NCI-H774 (cell line): ENCODE measurements around the gene NEUROD1.
A peak's percentile ranks its signal among the peaks of the same experiment; 100 is the strongest.
"Not testable (repeated sequence)": the region's sequence is repeated elsewhere in the genome, so short reads cannot be mapped to it uniquely, and the experiment has no call there.

Experiments
- DNase-seq: peaks from one replicate; lab custom pipeline; 2025; lab: John Stamatoyannopoulos, UW

Gene NEUROD1

DNA sequence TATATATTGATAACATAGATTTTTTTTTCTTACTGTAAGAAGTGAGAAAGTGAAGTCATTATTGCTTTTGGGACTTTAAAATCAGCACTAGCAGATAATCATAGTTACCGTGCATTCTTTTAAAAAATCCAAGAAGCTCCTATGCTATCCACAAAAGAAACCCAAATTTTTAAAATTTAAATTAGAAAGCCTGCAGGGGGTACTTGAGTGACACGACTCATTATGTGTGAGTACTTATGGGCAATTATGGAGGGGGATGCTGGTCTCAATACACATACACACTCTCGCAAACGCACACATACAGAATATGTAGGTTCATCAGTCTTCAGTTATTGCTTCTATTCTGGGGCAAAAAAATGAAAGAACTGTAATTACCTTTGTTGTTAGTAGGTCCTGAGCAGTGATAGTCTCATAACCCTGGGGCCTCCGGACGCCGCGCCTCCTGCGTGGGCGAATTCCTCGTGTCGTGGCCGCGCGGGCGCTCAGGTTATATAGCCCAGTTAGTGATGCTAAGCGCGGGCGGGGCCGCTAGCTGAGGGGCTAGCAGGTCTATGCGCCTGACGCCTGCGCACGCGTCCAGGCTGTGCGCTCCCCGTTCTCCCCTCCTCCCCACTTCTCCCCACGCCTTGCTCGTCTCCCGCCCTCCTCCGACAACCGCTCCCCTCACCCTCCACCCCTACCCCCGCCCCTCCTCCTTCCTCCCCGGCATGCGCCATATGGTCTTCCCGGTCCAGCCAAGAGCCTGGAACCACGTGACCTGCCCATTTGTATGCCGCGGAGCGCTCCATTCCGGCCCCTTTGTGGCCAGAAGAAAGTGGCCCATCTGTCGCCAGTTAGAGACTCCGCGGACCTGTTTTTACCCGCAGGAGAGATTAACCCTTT, at the start of gene NEUROD1:
Gene NEUROD1, minus strand, starts transcription at position 463 of the 882 bp plus-strand sequence. CDS start 1,657 bp downstream, outside the sequence.
- DNase-seq: no peak

DNA sequence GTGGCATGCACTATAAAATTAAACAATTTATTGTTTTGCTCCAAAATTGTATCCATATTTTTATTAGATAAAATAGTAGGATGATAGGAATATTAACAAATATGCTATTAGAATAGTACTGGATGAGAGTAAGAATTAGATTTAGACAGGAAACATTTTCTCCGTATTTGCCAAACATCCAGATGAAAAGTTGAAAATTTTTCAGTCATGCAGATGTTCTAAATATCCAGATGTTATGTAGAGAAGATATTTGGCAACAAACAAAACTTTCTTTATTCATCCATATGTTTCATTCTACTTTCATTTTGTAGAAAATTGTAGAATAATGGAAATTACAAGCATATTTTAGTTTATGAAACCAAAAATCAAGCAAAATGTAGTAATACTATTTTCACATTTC, 45.2 kb upstream of the NEUROD1 start:
- DNase-seq: no peak

DNA sequence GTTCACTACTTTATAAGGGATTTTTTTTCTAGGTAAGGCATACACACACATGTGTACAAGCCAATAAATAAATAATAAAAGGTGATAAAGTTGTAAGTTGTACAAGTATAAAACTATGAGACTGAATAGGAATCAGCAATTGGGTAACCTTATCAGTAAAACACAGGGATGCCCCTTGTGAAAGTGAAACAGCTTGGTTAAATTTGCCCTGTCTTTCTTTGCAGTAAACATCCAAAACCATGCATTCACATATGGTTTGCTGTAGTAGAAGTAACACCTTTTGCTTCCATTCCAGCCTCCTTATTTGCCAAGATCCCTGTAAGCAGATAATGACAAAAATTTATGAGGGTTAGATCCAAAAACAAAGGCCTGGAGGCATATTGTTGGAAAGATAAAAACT, 44.3 kb upstream of the NEUROD1 start:
- DNase-seq: no peak

DNA sequence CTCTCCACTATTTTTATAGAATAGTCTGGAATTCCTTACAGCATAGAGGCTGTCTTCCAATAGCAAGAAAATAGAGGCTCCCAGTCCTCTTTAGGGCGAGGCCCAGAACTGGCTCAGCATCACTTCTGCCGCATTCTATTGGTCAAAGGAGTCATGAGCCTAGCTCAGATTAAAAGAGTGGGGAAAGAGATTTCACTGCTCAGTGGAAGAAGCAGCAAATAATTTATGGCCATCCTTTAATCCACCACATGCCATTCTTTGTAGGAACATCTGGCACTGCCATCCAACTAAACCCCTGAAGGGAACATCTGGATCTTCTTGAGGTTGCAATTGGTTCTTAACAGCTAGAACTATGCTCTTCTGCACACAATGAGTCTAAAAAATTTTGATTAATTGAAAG, 43.4 kb upstream of the NEUROD1 start:
- no peak for DNase-seq

DNA sequence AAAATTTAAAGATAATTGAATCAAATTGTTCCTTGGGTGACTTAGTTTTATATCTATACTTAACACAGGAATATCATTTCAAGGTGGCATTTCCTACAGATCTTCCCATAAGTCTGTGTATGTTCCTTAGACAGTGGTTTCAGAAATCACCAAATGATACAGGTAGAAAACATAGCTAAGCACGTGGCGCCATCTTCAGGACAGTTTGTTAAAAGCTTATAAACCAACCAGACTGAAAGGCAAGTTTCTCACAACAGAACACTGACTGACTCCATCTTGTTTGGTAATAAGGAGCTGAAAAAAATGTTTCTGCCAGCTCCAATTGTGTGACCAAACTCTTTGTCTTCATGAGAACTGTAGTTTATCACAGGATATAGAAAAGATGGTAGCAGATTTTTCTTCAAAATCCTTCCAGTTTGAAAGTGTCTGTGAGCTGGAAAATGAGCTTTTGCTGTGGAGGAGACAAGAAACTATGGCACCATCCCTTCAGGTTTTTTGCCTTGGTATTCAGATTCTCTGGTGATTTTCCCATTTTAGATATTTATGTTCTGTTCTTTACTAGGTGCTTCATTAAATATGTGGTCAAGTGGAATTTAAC, 34.8 kb upstream of the NEUROD1 start:
- DNase-seq: peak; percentile 77

DNA sequence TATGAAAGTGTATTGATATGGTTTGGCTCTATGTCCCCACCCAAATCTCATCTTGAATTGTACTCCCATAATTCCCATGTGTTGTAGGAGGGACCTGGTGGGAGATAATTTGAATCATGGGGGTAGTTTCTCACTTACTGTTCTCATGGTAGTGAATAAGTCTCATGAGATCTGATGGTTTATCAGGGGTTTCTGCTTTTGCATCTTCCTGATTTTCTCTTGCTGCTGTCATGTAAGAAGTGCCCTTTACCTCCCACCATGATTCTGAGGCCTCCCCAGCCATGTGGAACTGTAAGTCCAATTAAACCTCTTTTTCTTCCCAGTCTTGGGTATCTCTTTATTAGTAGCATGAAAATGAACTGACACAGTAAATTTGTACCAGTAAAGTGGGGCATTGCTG, 30.7 kb upstream of the NEUROD1 start:
- DNase-seq: not testable (repeated sequence)

DNA sequence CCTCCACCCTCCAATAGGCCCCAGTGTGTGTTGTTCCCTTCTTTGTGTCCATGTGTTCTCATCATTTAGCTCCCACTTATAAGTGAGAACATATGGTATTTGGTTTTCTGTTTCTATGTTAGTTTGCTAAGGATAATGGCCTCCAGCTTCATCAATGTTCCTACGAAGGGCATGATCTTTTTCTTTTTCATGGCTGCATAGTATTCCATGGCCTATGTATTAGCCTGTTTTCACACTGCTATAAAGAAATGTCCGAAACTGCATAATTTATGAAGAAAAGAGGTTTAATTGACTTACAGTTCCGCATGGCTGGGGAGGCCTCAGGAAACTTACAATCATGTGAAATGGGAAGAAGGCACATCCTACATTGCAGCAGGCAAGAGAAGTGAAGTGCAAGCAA, 22.2 kb upstream of the NEUROD1 start:
- not testable (repeated sequence) for DNase-seq

DNA sequence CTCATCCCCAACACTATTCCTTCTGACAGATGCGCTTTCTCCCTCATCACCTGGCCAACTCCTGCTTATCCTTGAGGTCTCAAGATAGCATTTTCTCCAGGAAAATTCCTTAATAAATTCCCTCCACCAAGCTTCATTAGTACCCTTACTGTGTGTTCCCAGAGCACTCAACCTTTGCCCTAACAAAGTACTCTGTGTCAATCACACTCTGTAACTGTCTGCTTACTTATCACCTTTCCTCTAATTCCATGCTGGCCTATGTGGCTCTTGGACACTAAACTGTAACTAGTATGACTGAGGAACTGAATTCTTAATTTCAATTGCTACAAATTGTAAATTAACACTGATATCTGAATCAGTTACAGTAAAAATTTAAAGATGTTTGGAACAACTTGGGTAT, 17.9 kb upstream of the NEUROD1 start:
- DNase-seq: no peak

DNA sequence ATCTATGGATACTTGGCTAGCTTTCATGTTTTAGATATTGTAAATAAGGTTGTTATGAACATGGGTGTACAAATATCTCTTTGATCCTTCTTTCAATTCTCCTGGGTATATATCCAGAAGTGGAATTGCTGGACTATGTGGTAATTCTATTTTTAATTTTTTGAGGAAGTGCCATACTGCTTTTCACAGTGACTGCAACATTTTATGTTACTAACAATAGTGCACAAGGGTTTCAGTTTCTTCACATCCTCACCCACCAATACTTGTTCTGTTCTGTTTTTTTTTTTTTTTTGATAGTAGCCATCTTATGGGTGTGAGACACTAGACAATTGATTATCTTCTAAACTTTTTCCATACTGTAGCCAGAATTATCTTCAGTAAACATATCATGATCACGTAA, 17.3 kb upstream of the NEUROD1 start:
- DNase-seq: no peak

DNA sequence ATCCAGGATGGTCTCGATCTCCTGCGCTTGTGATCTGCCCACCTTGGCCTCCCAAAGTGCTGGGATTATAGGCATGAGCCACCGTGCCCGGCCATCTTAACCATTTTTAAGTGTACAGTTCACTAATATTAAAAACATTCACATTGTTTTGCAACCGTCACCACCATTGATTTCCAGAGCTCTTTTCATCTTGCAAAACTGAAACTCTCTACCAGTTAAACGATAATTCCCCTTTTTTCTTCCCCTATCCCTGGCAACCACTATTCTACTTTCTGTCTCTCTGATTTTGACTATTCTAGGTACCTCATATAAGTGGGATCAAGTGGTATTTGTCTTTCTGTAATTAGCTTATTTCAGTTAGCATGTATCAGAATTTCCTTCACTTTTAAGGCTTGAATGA, 16.8 kb upstream of the NEUROD1 start:
- DNase-seq: no peak

DNA sequence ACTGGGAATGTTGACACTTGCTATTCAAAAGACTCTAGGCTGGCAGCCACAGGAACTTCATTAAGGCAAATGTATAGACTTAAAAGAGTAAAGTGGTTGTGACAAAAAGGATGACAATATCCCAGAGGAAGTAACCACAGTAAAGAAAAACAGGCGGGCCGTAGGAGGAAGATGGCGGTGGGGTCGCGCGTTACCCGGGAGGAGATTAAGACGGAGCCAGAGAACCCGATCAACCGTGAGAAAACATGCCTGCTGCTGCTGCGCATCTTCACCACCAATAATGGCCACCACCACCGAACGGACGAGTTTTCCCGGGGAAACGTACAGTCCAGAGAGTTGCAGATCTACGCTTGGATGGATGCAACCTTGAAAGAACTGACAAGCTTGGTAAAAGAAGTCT, 14.0 kb upstream of the NEUROD1 start:
- no peak for DNase-seq

DNA sequence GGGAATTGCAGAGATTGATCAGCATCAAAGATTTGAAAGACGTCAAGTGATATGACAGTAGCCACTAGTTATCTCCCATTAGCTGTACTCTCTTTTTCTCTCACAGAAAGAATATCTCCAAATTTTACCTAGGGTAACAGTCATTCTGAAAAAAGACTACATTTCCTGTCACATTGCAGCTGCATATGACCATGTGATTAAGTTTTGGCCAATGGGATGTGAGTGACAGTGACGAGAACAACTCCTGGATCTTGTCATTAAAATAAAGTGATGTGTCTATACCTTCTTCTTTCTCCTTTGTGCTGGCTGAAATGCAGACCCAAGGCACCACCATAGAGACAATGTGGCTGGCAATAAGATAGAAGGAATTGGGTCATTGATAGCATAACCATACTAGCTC, 10.5 kb upstream of the NEUROD1 start:
- no peak for DNase-seq

DNA sequence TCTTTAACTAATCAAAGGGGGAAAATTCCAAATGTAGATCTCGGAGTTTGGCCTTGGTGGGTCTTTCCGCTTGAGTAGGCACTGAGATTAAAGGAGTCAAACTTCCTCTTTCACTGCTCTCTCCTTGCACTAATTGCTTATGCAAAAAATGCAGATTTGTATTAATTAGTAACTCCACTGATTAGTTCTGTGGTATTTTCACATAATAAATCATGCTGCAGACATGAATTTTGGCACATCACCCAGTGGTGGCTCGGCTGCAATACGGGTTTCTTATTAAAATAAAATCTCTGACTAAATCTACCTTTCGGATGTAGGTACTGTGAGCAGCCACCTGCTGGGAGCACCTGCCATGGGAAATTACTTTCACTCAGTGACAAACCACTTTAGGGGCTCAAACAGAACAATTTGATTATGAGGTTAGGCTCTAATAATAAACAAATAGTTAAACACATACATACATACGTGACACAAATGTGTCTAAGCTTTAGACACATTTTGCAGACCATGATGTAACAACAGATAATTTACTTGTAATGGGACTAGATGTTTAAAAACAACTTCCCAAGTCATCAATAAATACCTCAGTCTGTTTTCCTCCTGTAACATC, 6.4 kb upstream of the NEUROD1 start:
- DNase-seq: peak; percentile 77

DNA sequence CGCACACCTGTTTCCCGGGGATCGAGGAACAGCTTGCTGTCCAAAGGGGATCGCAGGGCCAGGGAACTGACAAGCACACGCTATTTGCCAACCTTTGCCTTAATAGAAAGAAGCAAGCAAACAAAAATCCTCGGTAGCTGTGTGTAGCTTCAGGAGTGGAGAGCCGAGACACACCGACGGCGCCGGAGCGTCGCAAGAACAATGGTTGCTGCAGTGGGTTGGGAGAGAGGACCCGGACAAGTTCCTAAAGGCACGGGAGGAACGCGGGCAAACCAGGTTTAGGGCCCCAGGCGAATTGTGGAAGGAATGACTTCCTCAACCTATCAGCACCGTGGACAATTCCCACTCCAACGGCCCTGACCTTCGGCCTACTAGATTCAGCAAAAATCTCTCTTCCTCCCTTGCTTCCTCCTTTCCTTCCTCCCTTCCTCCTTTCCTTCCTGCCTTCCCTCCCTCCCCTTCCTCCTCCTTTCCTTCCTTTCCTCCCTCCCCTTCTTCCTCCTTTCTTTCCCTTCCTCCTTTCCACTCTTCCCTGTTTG, 4.9 kb upstream of the NEUROD1 start:
- DNase-seq: peak; percentile 68

DNA sequence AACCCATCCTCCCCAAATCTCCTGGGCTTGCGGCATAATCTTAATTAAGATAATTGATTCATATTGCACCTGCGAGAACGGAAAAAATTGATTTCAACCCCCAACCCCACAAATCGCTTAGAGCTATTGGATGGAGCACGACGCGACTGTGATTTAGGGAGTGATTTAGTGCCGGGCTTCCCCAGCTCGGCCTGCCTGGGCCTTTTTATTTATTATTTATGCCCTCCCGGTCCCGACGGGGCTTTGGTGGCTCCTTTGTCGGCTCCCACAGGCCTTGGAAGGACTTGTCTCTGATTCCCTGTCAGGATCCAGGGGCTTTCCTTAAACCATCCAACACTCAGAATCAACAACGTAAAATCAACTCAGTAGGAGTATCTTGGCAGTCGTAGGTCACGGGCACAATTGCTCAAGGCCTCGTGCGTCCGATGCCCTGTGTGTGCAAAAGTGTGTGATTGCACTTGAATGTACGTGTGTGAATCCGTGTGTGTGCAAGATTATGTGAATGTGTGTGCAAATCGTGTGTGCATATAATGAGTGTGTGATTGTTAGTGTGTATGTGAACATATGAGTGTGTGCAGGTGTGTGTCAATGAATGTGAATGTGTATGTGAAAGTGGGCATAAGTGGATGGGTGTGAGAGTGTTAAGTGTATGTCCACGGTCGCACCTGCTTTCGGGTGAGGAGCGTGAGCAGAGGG, 4.3 kb upstream of the NEUROD1 start:
- DNase-seq: no peak

DNA sequence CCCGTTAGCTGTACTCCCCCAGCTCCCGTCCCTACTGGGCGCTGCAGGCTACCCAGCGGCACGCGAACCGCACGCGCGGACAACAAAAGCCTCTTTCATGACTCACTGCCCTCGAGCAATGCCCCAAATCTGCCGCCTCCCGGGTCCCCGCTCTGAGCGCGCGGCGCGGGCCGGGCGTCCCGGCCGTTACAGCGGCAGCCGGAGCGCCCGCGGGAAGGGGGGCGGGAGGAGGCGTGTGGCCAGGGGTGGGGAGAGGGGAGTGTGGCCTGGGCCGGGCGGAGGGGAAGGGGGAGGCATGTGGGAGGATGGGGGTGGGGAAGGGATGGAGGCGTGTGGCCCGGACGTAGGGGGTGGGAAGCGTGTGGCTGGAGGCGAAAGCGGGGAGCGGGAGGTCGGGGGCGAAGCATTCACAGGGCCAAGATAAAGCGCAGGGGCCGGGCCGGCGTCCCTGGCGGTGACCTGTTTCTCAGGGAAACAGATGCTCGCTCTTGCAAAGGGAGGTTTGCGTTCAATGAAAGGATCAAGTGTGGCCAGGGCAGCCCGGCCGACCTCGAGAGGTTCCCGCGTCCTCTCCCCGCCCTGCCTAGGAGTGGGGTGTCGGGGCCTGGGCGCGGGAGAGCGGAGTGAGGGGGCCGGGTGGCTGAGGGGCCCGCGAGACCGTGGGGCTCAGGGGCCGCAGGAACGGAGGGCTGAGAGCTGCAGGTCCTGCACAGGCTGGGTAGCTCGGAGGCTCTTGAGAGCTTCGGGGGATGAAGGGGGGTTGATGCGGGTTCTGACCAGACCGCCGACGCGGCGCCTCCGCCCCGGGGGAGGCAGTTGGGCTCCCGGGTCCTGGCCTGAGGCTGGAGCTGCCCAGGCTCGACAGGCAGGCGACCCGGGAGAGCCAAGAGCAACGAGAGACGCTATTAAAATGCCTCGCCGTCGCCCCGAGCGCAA, 3.5 kb upstream of the NEUROD1 start:
- peak; percentile 32 for DNase-seq

DNA sequence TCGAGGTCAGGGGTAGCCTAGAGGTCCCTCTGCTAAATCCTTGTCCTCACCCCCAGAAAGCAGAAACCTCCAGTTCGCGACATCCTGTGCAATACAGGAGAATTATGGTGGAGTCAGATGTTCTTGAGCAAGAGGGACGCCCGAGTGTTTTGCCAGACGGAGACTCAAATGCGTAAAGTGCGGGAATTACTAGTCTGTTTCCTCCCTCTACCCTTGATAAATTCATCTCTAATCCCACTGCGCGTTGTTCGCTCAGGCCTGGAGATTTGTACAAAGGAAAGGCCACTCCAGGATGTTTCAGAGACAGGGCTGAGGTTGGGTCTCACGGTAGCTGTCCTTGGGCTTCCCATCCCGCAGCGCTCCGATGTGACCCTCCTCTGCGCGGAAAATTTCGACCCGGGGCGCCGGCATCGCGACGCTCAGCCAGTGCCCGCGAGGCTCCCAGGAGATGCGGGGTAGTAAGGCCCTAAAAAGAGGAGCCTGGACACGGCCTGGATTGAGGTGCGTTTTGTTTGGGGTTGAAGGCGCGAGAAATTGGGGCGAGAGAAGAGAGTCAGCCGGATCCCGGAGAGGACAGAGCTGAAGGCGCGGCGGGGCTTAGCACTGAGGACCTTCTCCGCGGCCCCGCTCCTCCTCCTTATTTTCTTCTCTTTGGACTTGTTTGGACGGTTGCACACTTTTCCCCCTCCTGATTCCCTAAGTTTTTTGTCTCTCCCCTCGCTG, 2.6 kb upstream of the NEUROD1 start:
- DNase-seq: no peak

DNA sequence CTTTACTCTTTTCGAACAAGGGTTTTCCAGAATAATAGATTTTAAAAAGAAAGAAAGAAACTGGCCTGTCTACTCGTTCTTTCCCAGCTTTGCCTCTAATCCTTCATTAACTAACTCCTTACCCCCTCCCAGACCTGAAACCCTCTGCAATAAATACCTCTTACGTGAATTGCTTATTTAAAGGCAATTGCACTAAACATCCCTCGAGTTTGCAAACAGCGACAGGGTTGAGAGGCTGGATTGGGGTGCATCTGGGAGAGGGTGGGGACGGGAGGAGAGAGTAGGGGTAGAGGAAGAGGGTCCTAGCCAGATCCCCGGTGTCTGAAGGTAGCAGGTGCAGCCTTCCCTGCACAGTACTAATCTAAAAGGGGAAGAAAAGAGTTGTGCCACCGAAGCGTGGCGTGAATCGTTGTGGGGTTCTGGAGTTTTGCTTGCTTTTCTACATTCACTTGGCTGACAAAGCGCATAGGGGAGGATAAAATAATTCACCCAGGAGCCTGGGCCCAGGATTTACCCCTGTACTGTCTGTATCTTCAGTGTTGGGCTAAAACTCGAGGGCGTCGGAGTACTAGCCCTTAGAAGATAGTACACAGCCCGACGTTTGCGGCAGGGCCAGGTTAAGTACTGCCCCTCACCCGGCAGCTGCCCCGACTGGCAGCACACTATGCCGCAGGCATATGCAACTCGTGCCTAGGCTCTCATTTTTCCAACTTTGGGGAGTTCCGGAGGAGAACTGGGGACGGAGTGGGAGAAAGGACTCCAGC, 1.9 kb upstream of the NEUROD1 start:
- DNase-seq: no peak

DNA sequence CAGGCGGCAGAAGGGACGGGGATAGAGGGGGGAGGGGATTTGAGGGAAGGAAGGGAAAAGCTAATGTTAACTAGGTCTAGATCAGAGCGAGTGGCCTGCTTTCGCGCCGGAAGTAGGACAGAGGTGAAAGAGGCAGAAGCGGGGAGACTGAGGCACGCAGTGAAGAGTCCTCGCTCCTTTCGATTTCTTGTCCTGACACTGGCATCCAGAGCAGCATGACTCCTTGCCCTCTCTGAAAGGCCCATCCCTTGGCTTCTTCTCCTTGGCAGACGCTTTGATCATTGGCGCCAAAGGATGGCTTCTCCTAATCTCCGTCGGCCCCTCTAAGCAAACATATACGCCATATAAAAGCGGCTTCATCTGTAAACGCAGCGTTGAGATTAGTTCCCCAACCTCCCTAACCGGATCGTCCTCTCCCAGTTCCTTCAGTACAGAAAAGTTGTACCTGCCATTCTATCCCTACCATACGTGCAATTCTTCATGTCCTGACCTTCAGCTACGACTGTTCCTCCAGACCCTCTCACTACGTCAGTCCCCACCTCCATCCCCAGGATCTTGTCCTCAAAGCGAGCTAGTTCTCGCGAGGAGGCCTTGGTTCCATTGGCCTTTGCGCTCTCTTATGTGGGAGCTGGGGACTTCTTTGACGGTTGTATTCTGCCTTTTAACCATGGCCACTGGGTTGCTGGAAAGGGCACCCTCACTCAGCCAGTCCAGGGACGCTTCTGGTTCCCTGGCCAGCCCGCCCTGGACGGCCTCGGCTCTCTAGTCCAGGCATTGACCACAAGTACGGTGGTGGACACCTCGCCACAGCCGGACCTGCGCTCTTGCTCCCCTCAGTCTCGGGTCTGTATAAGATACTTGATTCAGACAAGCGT, 857 bp upstream of the NEUROD1 start:
- DNase-seq: no peak
